GM12892 (cell line): Measurements from ENCODE around the gene PSEN1.
A peak's percentile ranks its signal among the peaks of the same experiment; 100 is the strongest.

Source experiments
- DNase-seq: peaks from one replicate; pipeline ENCODE4 v3.0.0; 2011; ENCODE audit not compliant: insufficient read length
- FAIRE-seq: peaks from 2 replicates; lab custom pipeline; 2011; peaks lifted over from hg19 to GRCh38; lab: Jason Lieb, UNC
- POLR2A ChIP-seq: IDR thresholded peaks from 2 replicates; pipeline ENCODE4 v1.6.1; 2011; ENCODE audit warnings: low read depth, low read length, control low read depth
- POLR2AphosphoS5 ChIP-seq: IDR thresholded peaks from 2 replicates; pipeline ENCODE4 v1.6.1; 2011; ENCODE audit warnings: low read depth, low read length, control low read depth
- TAF1 ChIP-seq: IDR thresholded peaks from 2 replicates; pipeline ENCODE4 v1.6.1; 2011; ENCODE audit warnings: low read depth, mild to moderate bottlenecking, control low read depth, low read length, borderline replicate concordance

The PSEN1 gene

GRCh38 chr14:73243341-73243740 lies 107.0 kb downstream of the PSEN1 start:
- no peak for FAIRE-seq
- DNase-seq: no peak
- no peak for TF ChIP-seq TAF1
- TF ChIP-seq POLR2A: no peak
- no peak for TF ChIP-seq POLR2AphosphoS5

DNA sequence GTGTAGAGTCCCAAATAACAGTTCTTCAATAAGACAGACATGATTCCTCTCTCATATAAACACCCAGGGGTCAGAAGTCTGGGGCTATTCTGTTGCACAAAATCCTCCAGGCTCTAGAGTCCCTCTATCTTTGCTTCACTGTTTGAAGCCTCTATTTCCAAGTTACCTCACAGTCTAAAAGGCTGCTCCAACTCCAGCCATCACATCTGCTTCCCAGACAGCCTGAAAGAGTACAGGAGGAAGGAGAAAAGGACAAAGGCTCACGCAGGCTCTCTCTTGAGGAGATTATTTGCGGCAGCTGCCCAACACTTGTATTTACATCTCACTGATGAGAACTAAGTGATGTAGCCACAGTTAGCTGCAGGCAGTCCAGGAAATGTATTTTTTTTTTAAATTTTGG lies 107.4 kb downstream of the PSEN1 start:
- DNase-seq: no peak
- TF ChIP-seq TAF1: no peak
- TF ChIP-seq POLR2AphosphoS5: no peak
- TF ChIP-seq POLR2A: no peak
- peak; percentile 36 for FAIRE-seq

DNA sequence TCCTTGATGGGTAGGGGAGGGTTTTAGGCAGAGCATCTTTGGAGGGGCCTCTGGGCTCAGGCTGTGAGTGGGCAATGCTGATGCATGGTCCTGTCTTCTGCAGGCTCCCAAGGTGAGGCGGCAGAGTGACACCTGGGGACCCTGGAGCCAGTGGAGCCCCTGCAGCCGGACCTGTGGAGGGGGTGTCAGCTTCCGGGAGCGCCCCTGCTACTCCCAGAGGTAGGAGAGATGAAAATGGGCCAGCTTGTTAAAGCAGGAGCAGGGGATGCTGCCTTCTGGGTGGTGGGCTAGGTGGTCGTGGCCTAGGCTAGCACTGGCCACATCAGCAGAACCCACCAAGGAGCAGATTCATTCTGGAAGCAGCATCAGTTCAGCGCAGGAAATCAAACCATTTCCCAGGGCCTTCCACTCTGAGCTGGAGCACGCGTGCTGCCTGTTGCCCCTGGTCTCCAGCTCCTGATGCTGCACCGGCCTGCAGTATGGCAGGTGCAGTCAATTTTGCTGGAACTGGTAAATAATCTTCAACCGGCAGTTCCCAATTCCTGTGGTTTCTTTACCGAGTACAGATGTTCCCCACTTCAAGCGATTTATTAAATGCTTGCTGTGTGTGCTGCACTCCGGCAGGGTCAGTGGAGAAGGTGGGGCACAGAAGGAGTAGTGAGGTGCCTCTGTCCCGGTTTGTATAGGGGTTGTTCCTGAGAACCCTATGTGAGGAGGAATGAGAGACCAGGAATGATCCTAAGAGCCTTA lies 108.4 kb downstream of the PSEN1 start:
- FAIRE-seq (no peak), DNase-seq (no peak)
- TF ChIP-seq POLR2A: no peak
- no peak for TF ChIP-seq POLR2AphosphoS5
- no peak for TF ChIP-seq TAF1

- FAIRE-seq (peak; percentile 90), DNase-seq (peak; percentile 63)
- no peak for TF ChIP-seq TAF1
- peak; percentile 56; the same call in 1 of the 2 replicates for TF ChIP-seq POLR2A
These were observed 109.4 kb downstream of the PSEN1 start for GRCh38 chr14:73245480-73246325.

DNA sequence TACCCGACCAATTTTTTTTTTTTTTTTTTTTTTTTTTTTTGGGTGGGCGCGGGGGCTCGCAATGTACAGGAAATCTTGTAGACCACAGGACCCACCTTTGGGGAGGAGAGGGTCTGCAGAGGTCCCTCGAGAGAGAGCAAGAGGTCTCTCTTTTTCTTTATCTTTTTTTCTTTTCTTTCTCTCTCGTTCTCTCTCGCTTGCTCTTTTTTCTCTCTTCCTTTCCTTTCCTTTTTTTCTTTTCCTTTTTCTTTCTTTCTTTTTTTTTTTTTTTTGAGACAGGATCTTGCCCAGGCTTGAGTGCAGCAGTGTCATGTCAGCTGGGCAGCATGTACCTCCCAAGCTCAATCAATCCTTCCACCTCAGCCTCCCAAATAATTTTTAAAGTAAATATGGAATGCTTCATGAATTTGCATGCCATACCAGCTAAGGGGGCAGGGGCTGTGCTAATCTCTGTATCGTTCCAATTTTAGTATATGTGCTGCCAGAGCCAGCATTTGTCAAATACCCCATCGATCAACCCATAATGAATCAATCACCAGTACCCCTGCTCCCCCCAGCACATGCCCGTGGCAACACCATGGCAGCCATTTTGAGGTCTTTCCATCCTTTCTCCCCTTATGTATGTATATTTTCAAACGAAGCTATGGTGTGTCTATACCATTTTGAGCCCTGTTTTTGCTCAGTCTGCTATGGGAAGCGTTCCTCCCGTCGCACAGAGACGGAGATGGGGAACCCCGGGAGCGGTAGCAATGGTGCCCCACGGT lies 110.3 kb downstream of the PSEN1 start:
- DNase-seq (no peak), FAIRE-seq (peak; percentile 30)
- TF ChIP-seq TAF1: no peak
- TF ChIP-seq POLR2A: no peak
- TF ChIP-seq POLR2AphosphoS5: no peak

DNA sequence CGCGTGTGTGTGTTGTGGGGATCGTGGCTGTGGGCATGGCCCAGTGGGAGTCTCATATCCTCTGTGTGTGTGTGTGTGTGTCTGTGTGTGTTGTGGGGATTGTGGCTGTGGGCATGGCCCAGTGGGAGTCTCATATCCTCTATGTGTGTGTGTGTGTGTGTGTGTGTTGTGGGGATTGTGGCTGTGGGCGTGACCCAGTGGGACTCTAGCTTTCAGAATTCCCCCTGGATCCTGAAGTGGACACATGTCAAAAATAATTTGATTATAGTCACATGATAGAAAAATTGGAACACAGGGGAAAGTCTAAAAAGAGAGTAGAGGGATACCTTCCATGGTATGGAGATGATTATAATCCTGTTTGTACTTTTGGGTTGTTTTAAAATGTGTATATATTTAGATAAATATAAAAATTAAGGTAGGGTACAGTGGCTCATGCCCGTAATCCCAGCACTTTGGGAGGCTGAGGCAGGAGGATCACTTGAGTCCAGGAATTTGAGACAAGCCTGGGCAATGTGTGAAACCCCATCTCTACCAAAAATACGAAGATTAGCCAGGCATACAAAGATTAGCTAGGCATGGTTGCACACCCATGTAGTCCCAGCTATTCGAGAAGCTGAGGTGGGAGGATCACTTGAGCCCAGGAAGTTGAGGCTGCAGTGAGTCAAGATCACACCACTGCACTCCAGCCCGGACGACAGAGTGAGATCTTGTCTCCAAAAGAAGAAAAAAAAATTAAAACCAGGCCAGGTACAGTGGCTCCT lies 112.0 kb downstream of the PSEN1 start:
- no peak for TF ChIP-seq POLR2AphosphoS5
- TF ChIP-seq POLR2A: no peak
- TF ChIP-seq TAF1: no peak
- peak; percentile 96 for FAIRE-seq
- no peak for DNase-seq

DNA sequence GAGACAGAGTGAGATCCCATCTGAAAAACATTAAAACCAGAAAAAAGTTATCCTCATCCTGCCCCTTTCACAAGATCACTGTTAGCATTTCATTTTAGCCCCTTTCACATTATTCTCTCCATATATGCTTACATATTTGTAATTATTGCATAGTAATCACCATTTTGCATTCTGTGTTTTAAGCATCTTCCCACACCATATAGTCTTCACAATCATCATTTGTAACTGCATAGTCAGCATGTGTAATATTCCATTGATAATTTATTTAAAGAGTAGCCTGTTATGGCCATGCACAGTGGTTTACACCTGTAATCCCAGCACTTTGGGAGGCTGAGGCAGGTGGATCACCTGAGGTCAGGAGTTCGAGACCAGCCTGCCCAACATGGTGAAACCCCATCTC lies 112.8 kb downstream of the PSEN1 start:
- TF ChIP-seq POLR2AphosphoS5 (no peak), POLR2A (no peak), TAF1 (no peak)
- FAIRE-seq (no peak), DNase-seq (no peak)

DNA sequence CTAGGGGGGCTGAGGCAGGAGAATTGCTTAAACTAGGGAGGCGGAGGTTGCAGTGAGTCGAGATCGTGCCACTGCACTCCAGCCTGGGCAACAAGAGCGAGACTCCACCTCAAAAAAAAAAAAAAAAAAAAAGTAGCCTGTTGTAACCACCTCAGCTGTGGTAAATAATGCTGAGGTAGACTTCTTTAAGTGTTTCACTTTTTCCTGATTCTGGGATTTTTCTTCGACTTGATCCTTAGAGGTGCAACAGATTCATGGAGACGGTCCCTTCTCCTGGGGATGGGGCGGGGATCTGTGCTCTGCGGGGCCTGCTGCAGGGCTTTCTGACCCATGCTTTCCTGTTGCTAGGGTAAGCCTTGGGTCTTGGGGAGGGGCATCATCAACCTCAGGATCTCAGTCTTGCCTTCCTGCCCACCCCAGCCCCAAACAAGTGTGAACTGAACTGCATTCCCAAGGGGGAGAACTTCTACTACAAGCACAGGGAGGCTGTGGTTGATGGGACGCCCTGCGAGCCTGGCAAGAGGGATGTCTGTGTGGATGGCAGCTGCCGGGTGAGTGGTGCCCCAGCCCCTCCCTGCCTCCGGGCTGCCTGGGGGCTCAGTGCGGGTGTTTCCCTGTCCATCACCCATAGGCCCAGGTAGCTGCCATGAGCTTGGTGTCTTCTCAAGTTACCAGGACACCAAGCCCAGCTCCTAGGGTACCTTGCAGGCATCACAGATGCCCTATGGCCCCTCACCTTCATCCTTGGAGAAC lies 113.4 kb downstream of the PSEN1 start:
- DNase-seq (no peak), FAIRE-seq (no peak)
- TF ChIP-seq POLR2AphosphoS5 (no peak), TAF1 (no peak), POLR2A (no peak)

- TF ChIP-seq TAF1 (no peak), POLR2A (no peak), POLR2AphosphoS5 (no peak)
- FAIRE-seq (no peak), DNase-seq (no peak)
These were observed 114.0 kb downstream of the PSEN1 start for GRCh38 chr14:73250317-73250713.
